GM21447 (cell line): Measurements from ENCODE around the gene ST14.
A peak's percentile ranks its signal among the peaks of the same experiment; 100 is the strongest.

Source experiments
- ATAC-seq: cut with Tn5 transposase; IDR thresholded peaks from one replicate; pipeline ENCODE4 v1.9.1; 2021; ENCODE audit not compliant: unreplicated experiment

The ST14 gene

DNA sequence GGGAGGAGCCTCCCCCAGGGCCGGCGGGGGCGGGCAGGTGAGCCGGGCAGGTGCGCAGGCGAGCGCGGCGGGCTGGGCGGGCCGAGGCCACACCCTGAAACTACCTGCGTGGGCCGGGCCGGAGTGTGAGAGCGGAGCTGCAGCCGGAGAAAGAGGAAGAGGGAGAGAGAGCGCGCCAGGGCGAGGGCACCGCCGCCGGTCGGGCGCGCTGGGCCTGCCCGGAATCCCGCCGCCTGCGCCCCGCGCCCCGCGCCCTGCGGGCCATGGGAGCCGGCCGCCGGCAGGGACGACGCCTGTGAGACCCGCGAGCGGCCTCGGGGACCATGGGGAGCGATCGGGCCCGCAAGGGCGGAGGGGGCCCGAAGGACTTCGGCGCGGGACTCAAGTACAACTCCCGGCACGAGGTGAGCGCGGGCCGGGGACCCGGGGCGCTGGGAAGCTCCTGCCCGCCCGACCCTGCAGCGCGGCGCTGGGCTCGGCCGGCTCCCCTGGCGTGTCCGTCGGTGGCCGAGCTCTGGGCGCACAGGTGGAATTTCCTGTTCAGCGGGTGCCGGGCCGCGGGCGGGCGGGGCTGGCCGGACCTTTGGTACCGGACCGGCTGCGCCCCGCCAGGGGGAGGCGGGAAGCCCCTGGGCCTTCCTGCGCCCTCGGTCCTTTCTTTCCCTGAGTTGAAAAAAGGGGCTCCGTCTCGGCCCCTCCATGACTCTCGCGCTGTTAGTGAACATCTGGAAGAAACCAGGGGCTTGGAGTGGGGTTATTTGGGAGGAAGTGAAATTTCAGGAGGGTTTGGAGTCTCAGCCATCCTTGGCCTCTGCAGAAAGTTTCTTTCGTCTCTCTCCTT, at the start of gene ST14:
Gene ST14 (plus strand): TSS at position 126 of the 841 bp plus-strand sequence. CDS start 198 bp downstream, at position 324.
- ATAC-seq: no peak

DNA sequence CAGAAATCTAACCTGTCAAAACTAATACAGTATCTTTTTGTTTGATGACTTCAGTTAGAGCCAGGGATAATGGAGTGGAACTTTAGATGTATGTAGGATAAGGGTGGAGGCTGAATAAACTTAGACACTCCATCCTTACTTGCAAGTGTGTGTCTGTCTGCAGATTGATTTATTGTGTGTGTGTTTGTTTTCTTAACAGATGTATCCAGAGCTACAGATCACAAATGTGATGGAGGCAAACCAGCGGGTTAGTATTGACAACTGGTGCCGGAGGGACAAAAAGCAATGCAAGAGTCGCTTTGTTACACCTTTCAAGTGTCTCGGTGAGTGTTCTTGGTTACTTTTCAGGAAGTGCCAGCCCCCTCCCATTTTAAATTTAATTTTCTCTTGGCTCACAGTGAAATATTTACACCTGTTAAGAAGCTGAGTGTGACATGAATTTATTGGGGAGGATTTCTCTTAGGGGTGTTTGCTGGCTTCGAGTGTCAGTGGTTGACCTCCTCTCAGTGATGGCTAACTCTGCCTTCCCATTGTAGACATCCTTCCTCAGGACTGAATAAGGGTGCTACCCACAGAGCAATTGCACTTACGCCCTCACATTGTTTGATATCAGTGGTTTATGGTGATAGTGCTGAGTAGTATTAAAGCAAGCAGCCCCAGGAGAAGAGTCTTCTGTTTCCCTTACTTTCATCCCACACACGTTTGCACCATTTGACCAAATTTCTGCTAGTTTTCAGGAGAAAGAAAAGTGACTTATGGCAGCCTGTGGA, 49.1 kb upstream of the ST14 start:
- ATAC-seq: no peak

DNA sequence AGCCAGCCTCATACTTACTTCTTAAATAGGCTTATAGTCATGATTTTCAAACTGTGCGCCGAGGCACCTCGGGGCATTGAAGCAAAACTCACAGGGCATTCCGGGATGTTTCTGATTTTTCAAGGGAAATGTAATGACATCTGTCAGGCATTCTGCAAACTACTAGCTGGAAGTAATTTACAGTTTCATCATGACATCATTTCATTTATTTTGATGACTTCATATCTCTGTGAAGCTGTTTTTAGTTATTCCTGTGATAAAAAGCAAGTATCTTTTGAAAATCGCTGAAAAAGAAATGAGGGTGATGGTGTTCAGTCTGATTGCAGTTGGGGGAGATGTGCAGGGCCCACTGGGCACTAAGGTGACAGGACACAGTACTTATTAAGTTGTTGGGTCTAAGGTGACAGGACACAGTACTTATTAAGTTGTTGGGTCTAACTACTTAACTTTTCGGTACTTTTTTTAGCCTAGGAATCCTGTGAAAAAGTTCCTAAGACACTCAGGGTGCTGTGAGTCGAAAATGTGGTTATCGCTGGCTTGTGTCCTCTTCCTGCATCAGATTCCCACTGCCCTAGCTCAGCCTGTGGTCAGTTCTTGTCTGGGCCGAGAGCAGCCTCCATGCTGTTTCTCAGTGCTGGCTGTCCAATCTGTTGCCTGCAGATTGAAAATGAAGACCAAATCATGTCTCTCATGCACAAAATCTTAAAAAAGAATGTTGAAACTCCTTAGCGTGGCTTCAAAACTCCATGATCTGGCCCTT, 47.3 kb upstream of the ST14 start:
- ATAC-seq: no peak

DNA sequence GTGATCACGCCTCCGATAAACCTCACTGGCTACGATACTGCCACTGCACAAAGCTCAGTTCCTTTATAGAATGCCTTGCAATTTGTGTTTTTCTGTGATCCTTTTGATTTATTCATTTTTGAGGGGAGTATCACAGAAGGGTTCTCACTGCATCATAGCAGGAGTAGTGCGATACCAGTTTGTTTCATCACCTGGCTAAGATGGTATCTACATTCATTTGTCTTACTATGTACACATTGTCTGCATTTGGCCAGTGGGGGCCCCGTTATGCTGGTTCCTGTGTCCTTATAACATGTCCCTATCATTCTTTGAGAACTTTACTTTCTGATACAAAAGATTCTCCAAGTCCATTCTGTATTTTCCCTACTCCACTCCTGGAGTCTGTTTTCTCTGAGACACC, 45.3 kb upstream of the ST14 start:
- ATAC-seq: no peak

DNA sequence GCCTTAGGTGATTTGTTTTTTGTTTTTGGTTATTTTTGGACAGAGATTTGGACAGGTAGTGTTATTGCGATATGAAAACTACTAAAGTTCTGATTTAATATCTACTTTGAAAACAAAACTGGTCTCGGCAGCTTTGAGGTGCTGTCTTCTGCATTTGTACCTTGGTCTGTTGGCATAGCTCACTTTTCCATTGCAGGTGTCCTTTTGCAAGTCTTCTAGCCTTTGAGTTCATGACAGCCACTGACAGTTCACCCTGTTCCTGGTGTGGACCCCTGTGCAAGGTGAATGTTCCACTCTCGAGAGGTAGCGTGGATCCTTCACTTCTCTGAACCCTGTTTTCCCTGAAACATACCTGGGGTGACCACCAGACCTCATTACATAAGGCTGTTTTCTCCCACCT, 44.9 kb upstream of the ST14 start:
- ATAC-seq: no peak

DNA sequence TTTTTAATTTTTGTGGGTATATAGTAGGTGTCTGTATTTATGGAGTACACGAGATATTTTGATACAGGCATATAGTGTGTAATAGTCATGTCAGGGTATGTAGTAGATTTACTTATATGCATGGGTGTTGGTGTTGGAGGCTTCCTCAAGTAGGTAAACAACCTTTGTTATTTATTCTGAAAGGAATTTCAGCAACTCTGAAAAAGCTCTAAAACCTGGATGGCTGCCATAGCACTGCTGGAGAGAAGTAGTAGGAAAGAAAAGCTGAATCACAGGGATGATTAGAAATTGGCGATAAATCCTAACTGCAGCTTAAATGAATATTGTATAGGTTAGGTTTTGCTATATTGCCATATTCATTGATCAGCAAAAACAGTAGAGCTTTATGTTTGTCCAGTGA, 44.4 kb upstream of the ST14 start:
- ATAC-seq: no peak

DNA sequence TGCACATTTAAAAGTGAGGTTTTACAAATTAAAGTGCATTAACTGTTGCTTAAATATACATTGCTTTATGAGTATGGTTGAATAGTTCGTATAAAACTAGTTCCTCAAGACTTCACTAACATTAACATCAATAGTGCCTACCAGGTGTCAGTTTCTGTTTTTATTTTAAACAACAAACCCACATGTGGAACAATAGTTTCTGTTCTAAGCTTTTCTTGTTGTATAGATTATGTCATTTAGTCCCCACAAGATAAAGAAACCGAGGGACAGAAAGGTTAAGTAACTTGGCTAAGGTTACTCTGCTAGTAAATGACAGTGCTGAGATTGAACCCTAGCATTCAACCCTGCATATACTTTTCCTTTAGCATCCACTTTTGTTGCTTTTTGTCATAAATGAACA, 41.4 kb upstream of the ST14 start:
- peak; percentile 88 for ATAC-seq

DNA sequence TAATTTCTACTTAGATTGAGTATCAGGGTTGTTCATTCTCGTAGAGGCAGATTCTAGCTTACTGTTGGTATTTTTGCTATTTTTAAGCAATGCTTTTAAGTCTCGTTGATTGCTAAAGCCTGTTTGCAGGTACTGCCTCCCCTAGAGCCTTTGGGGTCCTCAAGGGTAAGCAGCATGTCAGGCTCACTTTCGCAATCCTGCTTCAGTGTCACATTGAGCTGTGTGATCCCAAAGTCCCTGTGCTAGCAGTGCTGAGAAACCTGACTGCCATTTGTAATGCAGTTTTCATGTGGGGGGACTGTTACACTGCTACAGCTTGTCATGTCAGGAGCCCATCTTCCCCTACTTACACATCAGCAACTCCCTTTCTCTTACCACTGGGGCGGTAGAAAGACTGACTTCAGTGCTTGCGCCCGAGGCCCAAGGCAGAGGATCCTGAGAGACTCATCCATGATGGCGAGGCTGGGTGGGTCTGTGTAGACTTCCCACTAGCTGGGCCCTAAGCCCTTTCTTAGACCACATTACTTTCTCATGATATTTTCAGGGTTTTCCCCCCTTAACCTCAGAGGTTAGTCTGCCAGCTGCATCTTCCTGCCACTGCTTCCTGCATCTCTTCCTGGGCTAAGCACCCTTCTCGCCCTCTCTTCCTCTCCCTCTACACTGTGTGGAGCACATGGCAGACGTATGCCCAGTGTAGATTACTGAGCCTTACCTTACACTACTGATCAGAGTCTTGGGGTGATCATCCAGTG, 40.8 kb upstream of the ST14 start:
- ATAC-seq: peak; percentile 86

DNA sequence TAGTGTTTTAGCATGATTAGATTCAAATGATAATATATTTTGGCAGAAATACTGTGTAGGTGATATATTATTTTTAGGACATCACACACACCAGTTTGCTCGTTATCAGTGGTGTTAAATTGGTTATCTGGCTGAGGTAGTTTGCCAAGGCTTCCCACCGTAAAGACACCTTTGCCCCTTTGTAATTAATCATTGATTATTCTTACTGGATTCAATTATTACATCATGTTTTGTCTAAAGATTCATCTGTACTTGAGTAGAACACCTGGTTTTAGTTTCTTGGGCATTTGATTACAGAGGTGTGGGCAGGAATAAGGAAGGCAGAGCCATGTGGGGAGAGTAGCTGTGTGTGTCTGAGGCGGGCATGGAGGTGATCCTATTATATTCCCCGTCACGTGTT, 39.5 kb upstream of the ST14 start:
- no peak for ATAC-seq

DNA sequence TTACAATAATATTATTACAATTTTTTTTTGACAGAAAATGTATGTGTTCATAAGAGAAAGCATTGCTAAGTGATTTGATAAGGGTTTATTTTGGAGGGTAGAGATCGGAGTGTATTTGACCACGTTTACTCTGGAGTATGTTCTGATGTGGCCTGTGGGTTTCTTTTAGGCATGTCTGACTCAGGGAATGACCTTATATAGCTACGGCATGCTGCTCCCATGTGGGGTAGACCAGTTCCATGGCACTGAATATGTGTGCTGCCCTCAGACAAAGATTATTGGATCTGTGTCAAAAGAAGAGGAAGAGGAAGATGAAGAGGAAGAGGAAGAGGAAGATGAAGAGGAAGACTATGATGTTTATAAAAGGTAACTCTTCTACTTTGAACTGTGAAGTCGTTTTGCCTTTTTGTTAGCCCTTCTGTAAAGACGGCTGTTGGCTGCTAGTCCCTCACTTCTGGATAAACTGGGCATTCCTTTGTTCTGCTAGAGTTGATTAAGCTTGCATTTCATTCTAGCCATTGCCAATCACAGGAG, 38.1 kb upstream of the ST14 start:
- ATAC-seq: no peak

DNA sequence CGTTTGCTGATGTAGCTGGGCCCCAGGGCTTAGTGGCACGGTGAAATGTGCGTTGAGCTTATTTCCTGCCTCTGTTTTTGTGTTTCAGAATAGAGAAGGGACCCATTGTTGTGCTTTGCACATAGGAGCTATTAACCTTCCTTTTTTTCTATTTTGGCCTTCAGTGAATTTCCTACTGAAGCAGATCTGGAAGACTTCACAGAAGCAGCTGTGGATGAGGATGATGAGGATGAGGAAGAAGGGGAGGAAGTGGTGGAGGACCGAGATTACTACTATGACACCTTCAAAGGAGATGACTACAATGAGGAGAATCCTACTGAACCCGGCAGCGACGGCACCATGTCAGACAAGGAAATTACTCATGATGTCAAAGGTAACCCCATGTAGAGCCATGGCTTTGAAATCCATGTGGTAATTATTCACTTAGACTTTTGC, 37.4 kb upstream of the ST14 start:
- no peak for ATAC-seq

DNA sequence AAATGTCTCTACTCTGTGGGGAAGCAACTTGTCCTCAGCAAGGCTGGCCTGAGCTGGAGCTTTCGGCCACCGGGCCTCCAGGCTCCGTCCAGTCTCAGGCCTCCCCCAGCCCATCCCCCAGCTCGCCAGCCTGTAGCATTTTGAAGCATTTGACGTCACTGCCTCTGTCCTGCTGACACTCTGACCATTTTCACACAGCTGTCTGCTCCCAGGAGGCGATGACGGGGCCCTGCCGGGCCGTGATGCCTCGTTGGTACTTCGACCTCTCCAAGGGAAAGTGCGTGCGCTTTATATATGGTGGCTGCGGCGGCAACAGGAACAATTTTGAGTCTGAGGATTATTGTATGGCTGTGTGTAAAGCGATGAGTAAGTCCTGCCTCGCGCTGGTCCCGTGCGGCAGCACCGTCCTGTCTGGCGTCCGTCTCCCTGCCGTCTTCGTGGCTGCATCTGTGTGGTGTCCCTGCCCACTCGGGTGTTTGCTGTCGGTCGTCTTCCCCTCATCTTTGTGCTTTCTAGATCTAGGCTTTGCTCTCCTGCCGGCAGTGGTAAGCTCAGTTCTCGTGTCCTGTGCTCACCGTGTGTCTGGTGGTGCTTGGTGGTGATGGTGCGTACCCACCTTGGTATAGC, 36.1 kb upstream of the ST14 start:
- ATAC-seq: no peak

DNA sequence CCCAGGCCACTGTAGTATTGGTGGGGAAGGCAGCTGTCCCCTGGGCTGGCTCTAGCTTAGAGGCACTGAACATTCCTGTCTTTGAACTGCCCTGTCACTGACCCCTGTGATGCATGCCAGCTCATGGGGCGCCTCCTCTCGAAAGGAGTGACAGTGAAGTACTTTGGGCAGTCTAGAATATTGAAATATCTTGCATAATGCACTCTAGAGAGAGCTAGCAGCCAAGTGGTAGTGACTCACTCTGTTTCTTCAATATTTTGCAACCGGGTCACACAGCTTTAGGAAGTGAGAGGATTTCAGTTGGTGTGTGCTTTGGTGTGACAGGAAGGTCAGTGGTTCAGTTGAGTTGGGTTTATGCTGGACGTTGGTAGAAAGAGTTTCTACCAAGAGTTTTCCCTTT, 35.5 kb upstream of the ST14 start:
- no peak for ATAC-seq

DNA sequence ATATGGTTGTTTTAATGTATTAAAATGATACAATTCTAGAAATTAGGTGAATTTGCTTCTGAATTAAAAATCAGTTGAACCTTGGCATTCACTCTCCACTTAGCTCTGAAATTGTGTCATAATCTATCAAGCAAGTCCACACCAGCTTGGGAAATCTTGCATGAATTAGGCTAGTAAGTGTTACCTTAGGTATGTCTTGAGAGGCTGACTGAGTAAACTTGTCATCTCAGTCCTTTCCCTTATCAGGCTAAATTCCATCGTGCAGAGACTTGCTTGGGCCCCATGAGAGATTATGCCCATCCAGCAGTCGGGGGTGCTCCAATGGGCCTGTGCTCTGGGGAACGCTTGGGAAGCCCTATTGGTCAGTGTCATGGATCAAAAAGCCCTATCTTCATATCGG, 33.9 kb upstream of the ST14 start:
- ATAC-seq: no peak

DNA sequence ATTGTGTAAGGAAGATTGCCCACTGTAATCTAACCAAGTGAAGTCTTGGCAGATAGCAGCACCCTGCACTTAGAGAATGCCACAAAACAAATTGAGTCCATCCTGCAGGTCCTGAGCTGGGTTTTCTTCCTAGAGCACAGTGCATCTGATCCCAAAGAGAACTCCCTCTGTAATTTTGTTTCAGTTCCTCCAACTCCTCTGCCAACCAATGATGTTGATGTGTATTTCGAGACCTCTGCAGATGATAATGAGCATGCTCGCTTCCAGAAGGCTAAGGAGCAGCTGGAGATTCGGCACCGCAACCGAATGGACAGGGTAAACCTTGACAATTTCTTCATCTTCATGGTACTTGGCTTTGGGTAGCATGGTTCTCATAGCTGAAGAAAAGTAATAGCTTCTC, 33.1 kb upstream of the ST14 start:
- ATAC-seq: no peak

DNA sequence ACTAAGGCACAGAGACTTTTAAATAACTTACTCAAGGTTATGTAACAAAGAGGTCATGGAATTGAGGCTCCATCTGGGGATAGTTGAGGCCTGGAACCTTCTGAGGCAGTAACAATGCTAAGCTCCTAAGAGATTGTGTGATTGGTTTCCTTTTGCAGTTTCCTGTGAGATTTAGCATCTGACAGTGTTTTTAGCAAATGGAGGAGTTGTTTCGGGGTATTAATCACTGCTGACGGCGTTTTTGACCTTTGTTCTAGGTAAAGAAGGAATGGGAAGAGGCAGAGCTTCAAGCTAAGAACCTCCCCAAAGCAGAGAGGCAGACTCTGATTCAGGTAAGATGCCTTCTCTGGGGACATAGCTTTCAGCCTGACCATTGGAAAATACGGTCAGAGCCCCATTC, 32.1 kb upstream of the ST14 start:
- ATAC-seq: no peak

DNA sequence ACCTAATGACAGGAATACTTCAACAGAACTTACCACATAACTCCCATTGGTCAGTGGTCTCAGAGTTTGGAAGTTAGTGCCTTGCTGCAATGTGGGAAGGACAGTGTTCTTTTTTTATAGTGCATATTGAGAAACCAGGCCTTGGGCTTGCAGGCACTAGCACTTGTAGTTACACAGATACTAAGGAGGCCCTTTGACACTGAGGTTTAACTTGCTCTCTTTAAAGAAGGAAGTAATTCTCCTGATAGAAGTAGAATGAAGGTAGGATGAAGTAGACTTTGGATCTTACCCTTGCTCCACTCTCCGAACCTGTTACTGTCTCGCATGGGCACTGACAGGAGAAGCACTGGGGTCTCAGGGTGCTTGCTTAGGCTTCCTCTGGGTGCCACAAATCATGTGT, 31.0 kb upstream of the ST14 start:
- ATAC-seq: no peak

DNA sequence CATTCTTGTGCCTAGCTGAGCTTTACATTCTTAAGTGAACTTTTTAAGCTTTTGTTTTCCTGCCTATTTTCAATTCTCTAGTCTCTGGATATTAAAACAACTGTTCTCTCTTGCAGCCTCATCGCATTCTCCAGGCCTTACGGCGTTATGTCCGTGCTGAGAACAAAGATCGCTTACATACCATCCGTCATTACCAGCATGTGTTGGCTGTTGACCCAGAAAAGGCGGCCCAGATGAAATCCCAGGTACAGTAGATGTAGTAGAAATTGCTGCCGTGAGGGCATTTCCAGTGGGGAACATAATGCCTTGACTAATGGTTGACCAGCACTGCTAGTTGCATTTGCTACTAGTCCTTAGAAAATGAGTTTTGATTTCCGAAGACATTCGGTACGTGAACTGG, 29.7 kb upstream of the ST14 start:
- no peak for ATAC-seq

DNA sequence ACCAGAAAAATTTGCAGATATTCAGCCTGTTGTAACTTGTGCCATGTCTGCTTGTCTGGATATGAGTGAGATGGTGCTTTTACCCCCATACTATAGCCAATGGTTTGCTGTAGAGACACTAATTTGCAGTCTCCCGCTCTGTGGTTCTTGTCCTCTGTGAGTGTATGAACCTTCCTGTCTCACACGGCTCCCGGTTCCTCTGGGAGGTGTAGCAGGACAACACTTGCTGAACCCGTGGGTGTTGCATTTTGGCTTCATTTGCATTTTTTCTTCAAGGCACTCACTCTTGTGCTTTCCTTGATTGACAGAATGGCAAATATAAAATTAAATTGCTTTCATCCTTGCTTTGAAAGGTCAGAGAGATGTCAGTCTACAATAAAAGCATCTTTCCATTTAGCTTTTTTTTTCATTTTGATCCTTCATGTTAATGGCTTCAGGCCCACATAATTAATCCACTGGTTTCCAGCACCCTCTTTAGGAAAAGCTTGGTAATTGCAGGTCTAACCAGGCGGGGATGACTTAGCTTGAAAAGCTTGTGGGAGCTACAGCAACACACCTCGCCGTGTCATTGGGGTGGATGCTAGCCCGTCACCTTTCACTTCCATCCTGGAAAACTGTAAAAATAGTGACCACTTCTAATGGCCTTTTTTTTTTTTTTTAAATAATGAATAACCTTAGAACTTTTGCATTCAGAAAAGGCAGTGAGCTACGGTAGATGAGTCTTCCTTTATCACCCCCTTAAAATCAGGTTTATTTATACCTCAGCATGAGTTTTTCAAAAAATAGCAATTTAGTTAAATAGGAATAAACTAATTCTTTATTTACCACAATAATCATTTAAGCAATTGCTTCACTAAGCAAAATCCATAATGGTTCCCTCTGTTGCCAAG, 27.4 kb upstream of the ST14 start:
- ATAC-seq: no peak
